Measurements from ENCODE around the gene ACKR2.

Gene ACKR2

GRCh38 chr3:42838571-42838970, 29.3 kb downstream of the ACKR2 start:
- Histone ChIP-seq H3K9ac (ENCODE audit: low read length) (no peak overlapping the region), H4K20me1 (ENCODE audit: insufficient read depth, low read length) (no peaks in the 10 kb centered on the region), H2AFZ (ENCODE audit: low read depth, low read length) (no peak overlapping the region), H3K4me3 (ENCODE audit: low read length) (no peak overlapping the region), H3K27ac (ENCODE audit: low read length) (no peak overlapping the region), H3K4me2 (ENCODE audit: low read length) (peak overlapping the region; percentile 95), H3K36me3 (replicated peaks; ENCODE audit: low read depth, low read length) (no peaks in the 10 kb centered on the region), H3K27me3 (ENCODE audit: low read depth, low read length) (peaks cover 3% of the 10 kb centered on the region; the same call in 1 of the 2 replicates), H3K9me3 (ENCODE audit: insufficient read depth, low read length) (no peaks in the 10 kb centered on the region), H3K4me1 (ENCODE audit: low read length) (peaks cover 14% of the 10 kb centered on the region), H3K79me2 (ENCODE audit: low read length) (no peaks in the 10 kb centered on the region)
- TF ChIP-seq CTCF (IDR thresholded peaks at IDR 0.05; ENCODE audit: low read depth, low read length): no peak
- no peak for TF ChIP-seq EZH2phosphoT487 (IDR thresholded peaks at IDR 0.05; ENCODE audit: low read depth)

GRCh38 chr3:42839616-42840015, 30.4 kb downstream of the ACKR2 start:
- Histone ChIP-seq H3K27ac (ENCODE audit: low read length) (no peak overlapping the region), H4K20me1 (ENCODE audit: insufficient read depth, low read length) (no peaks in the 10 kb centered on the region), H3K4me1 (ENCODE audit: low read length) (peaks cover 14% of the 10 kb centered on the region), H3K27me3 (ENCODE audit: low read depth, low read length) (peaks cover 3% of the 10 kb centered on the region; the same call in 1 of the 2 replicates), H3K4me3 (ENCODE audit: low read length) (peak overlapping the region; percentile 79), H3K4me2 (ENCODE audit: low read length) (peak overlapping the region; percentile 95), H3K9ac (ENCODE audit: low read length) (peak overlapping the region; percentile 73), H2AFZ (ENCODE audit: low read depth, low read length) (peak overlapping the region; percentile 99), H3K9me3 (ENCODE audit: insufficient read depth, low read length) (no peaks in the 10 kb centered on the region), H3K79me2 (ENCODE audit: low read length) (no peaks in the 10 kb centered on the region), H3K36me3 (replicated peaks; ENCODE audit: low read depth, low read length) (no peaks in the 10 kb centered on the region)
- TF ChIP-seq CTCF (IDR thresholded peaks at IDR 0.05; ENCODE audit: low read depth, low read length) (peak; percentile 66), EZH2phosphoT487 (IDR thresholded peaks at IDR 0.05; ENCODE audit: low read depth) (no peak)

- no peaks in the 10 kb centered on the region for H4K20me1 ChIP-seq (ENCODE audit: insufficient read depth, low read length)
- no peaks in the 10 kb centered on the region for H3K79me2 ChIP-seq (ENCODE audit: low read length)
- no peak overlapping the region for H3K9ac ChIP-seq (ENCODE audit: low read length)
- H3K9me3 ChIP-seq (ENCODE audit: insufficient read depth, low read length): no peaks in the 10 kb centered on the region
- no peak overlapping the region for H3K4me3 ChIP-seq (ENCODE audit: low read length)
- no peak overlapping the region for H2AFZ ChIP-seq (ENCODE audit: low read depth, low read length)
- H3K27me3 ChIP-seq (ENCODE audit: low read depth, low read length): no peaks in the 10 kb centered on the region
- TF ChIP-seq CTCF (IDR thresholded peaks at IDR 0.05; ENCODE audit: low read depth, low read length) (no peak), EZH2phosphoT487 (IDR thresholded peaks at IDR 0.05; ENCODE audit: low read depth) (no peak)
- peaks cover 14% of the 10 kb centered on the region for H3K4me1 ChIP-seq (ENCODE audit: low read length)
- no peak overlapping the region for H3K27ac ChIP-seq (ENCODE audit: low read length)
- H3K36me3 ChIP-seq (replicated peaks; ENCODE audit: low read depth, low read length): no peaks in the 10 kb centered on the region
- H3K4me2 ChIP-seq (ENCODE audit: low read length): no peak overlapping the region
These were observed 32.1 kb downstream of the ACKR2 start for GRCh38 chr3:42841332-42841731.

GRCh38 chr3:42843713-42844411, 34.6 kb downstream of the ACKR2 start:
- no peak overlapping the region for H3K4me2 ChIP-seq (ENCODE audit: low read length)
- H3K79me2 ChIP-seq (ENCODE audit: low read length): no peaks in the 10 kb centered on the region
- peaks cover 26% of the 10 kb centered on the region for H3K4me1 ChIP-seq (ENCODE audit: low read length)
- no peak for TF ChIP-seq EZH2phosphoT487 (IDR thresholded peaks at IDR 0.05; ENCODE audit: low read depth)
- no peak overlapping the region for H3K9ac ChIP-seq (ENCODE audit: low read length)
- H4K20me1 ChIP-seq (ENCODE audit: insufficient read depth, low read length): no peaks in the 10 kb centered on the region
- no peaks in the 10 kb centered on the region for H3K36me3 ChIP-seq (replicated peaks; ENCODE audit: low read depth, low read length)
- no peak overlapping the region for H2AFZ ChIP-seq (ENCODE audit: low read depth, low read length)
- no peaks in the 10 kb centered on the region for H3K9me3 ChIP-seq (ENCODE audit: insufficient read depth, low read length)
- no peaks in the 10 kb centered on the region for H3K27me3 ChIP-seq (ENCODE audit: low read depth, low read length)
- no peak overlapping the region for H3K27ac ChIP-seq (ENCODE audit: low read length)
- H3K4me3 ChIP-seq (ENCODE audit: low read length): no peak overlapping the region
